ENCODE data around the gene SLC2A5. TPM values are rescaled to one million over a fixed set of nuclear protein-coding genes. Genes with fewer than 3 reads are reported as not detected.

SLC2A5 gene
- total RNA-seq, 1 experiment from 2014 or later: not detected

DNA sequence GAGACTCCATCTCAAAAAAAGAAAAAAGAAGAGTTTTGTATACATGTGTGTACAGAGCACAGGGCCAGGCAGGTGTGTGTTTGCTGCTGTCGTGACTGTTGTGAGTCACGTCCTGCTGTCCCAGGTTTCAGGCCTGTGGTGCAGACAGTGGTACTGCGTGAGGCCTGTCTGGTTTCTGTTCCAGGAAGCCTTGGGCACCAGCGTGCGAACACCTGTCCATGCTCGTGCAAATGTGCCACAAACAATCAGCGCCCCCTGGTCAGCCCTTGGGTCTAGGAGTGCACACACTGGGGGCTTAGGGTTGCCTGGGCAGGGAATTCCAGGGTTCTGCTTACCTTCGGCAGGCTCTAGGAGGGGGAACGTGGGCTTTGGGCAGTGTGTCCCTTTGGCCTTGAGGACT lies 42.5 kb upstream of the SLC2A5 start:
- H3K4me3 ChIP-seq (ENCODE audit: low read length): no peak overlapping the region
- H3K9me3 ChIP-seq (ENCODE audit: low read length): no peaks in the 10 kb centered on the region
- intact Hi-C loops (cut with micrococcal nuclease): loop anchor here (1.0 to 2.0 kb wide), 2 partner anchors 15 to 84 kb away; no protein-coding TSS in a partner anchor
- TF ChIP-seq EZH2 (IDR thresholded peaks at IDR 0.05; ENCODE audit: low read length, unreplicated experiment): no peak
- TF ChIP-seq EZH2phosphoT487 (IDR thresholded peaks at IDR 0.05; ENCODE audit: borderline replicate concordance, low read length): no peak
- H3K9me2 ChIP-seq (replicated peaks; ENCODE audit: low read length): no peaks in the 10 kb centered on the region
- H3K27me3 ChIP-seq (ENCODE audit: low read length): no peaks in the 10 kb centered on the region
- ChIA-PET CTCF (interaction anchor here (0.6 kb wide), 1 partner anchor 18 kb away, joined by 4 read pairs; no protein-coding TSS in a partner anchor), POLR2A (ENCODE audit: unreplicated experiment) (no interaction called here)
- DNase-seq (peak; percentile 51), ATAC-seq (peak; percentile 58)
- peak overlapping the region; percentile 95 for H3K27ac ChIP-seq (ENCODE audit: low read length)
- no peak overlapping the region for H2AFZ ChIP-seq (ENCODE audit: low read length)
- H3F3A ChIP-seq (ENCODE audit: low read length, unreplicated experiment): no peaks in the 10 kb centered on the region
- H3K4me1 ChIP-seq (ENCODE audit: insufficient read depth, low read length): peaks cover 26% of the 10 kb centered on the region
- peaks cover 3% of the 10 kb centered on the region; the same call in 1 of the 2 replicates for H3K79me2 ChIP-seq (ENCODE audit: low read length)
- no peak overlapping the region for H3K4me2 ChIP-seq (ENCODE audit: low read length)
- no peaks in the 10 kb centered on the region for H3K36me3 ChIP-seq (ENCODE audit: low read depth, low read length)
- no TSS peak for BruUV-seq (replicated peaks)
- no peaks in the 10 kb centered on the region for H4K20me1 ChIP-seq (ENCODE audit: low read length)
- H3K9ac ChIP-seq (ENCODE audit: low read length): peak overlapping the region; percentile 68

DNA sequence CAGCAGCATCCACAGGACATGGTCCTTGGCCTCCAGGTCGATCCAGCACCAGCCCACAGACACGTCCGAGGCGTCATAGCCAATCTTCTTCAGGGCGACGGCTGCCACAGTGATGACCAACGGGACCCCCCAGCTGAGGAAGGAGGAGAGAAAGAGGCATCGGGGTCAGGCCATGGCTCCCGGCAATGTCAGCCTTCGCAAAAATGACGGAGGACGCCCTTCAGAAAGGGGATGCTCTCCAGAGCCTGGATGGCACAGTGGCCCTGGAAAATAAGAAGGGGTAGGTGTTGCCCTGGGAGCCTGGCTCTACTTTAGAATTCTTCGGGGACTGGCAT lies 41.9 kb upstream of the SLC2A5 start:
- Histone ChIP-seq H3K27ac (ENCODE audit: low read length) (peak overlapping the region; percentile 95), H3K9ac (ENCODE audit: low read length) (peak overlapping the region; percentile 68), H3K9me2 (replicated peaks; ENCODE audit: low read length) (no peaks in the 10 kb centered on the region), H3K79me2 (ENCODE audit: low read length) (peaks cover 3% of the 10 kb centered on the region; the same call in 1 of the 2 replicates), H3K9me3 (ENCODE audit: low read length) (no peaks in the 10 kb centered on the region), H3K4me3 (ENCODE audit: low read length) (no peak overlapping the region), H3F3A (ENCODE audit: low read length, unreplicated experiment) (no peaks in the 10 kb centered on the region), H3K36me3 (ENCODE audit: low read depth, low read length) (no peaks in the 10 kb centered on the region), H4K20me1 (ENCODE audit: low read length) (no peaks in the 10 kb centered on the region), H3K4me2 (ENCODE audit: low read length) (no peak overlapping the region), H2AFZ (ENCODE audit: low read length) (no peak overlapping the region), H3K27me3 (ENCODE audit: low read length) (no peaks in the 10 kb centered on the region), H3K4me1 (ENCODE audit: insufficient read depth, low read length) (peaks cover 26% of the 10 kb centered on the region)
- DNase-seq (no peak), ATAC-seq (no peak)
- ChIA-PET CTCF (interaction anchor here (1.0 kb wide), 2 partner anchors 30 to 85 kb away, joined by 3 to 9 read pairs; no protein-coding TSS in a partner anchor), POLR2A (ENCODE audit: unreplicated experiment) (no interaction called here)
- intact Hi-C loops (cut with micrococcal nuclease): loop anchor here (1.0 kb wide), 1 partner anchor 85 kb away; no protein-coding TSS in a partner anchor
- BruUV-seq (replicated peaks): no TSS peak
- no peak for TF ChIP-seq EZH2 (IDR thresholded peaks at IDR 0.05; ENCODE audit: low read length, unreplicated experiment)
- TF ChIP-seq, protein P1, sequence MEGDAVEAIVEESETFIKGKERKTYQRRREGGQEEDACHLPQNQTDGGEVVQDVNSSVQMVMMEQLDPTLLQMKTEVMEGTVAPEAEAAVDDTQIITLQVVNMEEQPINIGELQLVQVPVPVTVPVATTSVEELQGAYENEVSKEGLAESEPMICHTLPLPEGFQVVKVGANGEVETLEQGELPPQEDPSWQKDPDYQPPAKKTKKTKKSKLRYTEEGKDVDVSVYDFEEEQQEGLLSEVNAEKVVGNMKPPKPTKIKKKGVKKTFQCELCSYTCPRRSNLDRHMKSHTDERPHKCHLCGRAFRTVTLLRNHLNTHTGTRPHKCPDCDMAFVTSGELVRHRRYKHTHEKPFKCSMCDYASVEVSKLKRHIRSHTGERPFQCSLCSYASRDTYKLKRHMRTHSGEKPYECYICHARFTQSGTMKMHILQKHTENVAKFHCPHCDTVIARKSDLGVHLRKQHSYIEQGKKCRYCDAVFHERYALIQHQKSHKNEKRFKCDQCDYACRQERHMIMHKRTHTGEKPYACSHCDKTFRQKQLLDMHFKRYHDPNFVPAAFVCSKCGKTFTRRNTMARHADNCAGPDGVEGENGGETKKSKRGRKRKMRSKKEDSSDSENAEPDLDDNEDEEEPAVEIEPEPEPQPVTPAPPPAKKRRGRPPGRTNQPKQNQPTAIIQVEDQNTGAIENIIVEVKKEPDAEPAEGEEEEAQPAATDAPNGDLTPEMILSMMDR (conservative IDR thresholded peaks at IDR 0.05; ENCODE audit: low read depth, low read length): no peak
- TF ChIP-seq EZH2phosphoT487 (IDR thresholded peaks at IDR 0.05; ENCODE audit: borderline replicate concordance, low read length): no peak

DNA sequence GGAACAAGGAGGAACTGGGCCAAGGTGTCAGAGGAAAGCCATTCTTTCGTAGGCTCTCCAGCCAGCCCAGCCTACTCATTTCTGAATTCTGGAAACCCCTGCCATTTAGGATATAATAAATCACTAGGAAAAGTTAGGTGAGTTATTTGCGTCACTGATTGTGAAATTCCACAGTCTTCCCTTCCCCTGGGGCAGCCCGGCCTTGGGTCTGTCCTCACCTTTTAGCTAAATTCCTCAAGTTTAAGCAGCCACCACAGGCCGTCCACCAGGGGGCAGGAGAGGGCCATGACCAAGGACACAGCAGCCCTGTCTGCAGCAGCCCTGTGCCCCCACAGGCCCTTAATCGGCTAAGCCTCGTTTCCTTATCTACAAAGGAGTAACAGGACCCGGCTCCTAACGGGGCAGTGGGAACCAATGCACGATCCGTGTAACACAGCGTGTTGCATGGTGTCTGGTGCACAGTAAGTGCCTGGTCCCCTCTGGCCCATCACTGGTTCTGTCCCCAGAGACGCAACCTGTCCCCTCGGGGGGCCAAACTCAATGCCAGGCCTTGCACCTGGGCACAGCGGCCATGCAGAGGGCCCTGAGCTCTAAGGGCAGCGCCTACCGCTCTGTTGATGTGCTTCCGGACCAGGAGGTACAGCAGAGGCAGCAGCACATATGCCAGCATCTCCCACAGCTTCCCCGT lies 41.4 kb upstream of the SLC2A5 start:
- H3K4me2 ChIP-seq (ENCODE audit: low read length): no peak overlapping the region
- H3K4me3 ChIP-seq (ENCODE audit: low read length): no peak overlapping the region
- BruUV-seq (replicated peaks): no TSS peak
- H3K79me2 ChIP-seq (ENCODE audit: low read length): peaks cover 3% of the 10 kb centered on the region; the same call in 1 of the 2 replicates
- H3K9ac ChIP-seq (ENCODE audit: low read length): peak overlapping the region; percentile 68
- ChIA-PET POLR2A (ENCODE audit: unreplicated experiment) (no interaction called here), CTCF (interaction anchor here (0.6 to 1.0 kb wide), 5 partner anchors 31 to 380 kb away, joined by 3 to 9 read pairs (median 3); partner anchors contain the start of gene H6PD)
- H3K9me2 ChIP-seq (replicated peaks; ENCODE audit: low read length): no peaks in the 10 kb centered on the region
- no peaks in the 10 kb centered on the region for H3F3A ChIP-seq (ENCODE audit: low read length, unreplicated experiment)
- ATAC-seq: peak; percentile 80
- H3K4me1 ChIP-seq (ENCODE audit: insufficient read depth, low read length): peaks cover 26% of the 10 kb centered on the region
- H2AFZ ChIP-seq (ENCODE audit: low read length): no peak overlapping the region
- H3K27me3 ChIP-seq (ENCODE audit: low read length): no peaks in the 10 kb centered on the region
- no peaks in the 10 kb centered on the region for H3K36me3 ChIP-seq (ENCODE audit: low read depth, low read length)
- H4K20me1 ChIP-seq (ENCODE audit: low read length): no peaks in the 10 kb centered on the region
- DNase-seq: peak; percentile 91
- no peaks in the 10 kb centered on the region for H3K9me3 ChIP-seq (ENCODE audit: low read length)
- intact Hi-C loops (cut with micrococcal nuclease): loop anchor here (1.0 kb wide), 1 partner anchor 85 kb away; no protein-coding TSS in a partner anchor
- H3K27ac ChIP-seq (ENCODE audit: low read length): peak overlapping the region; percentile 95
- TF ChIP-seq EZH2phosphoT487 (IDR thresholded peaks at IDR 0.05; ENCODE audit: borderline replicate concordance, low read length): no peak
- TF ChIP-seq, protein P1 (conservative IDR thresholded peaks at IDR 0.05; ENCODE audit: low read depth, low read length): peak; percentile 94

Data from PC-3 (cell line).